ENCODE data around the gene DLG2.

Gene DLG2

GRCh38 chr11:84097186-84097585, 1530.0 kb downstream of the DLG2 start:
- H3K9ac ChIP-seq (ENCODE audit: low read length), result no peak overlapping the region
- no peaks in the 10 kb centered on the region for H3K36me3 ChIP-seq (ENCODE audit: insufficient read depth, low read length)
- H2AFZ ChIP-seq (ENCODE audit: low read length), result no peak overlapping the region
- H3K4me2 ChIP-seq (ENCODE audit: low read length), result no peak overlapping the region
- no peak overlapping the region for H3K4me3 ChIP-seq (ENCODE audit: low read depth, low read length, poor library complexity, severe bottlenecking)
- no peaks in the 10 kb centered on the region for H3K9me2 ChIP-seq (ENCODE audit: low read depth, low read length)
- no peaks in the 10 kb centered on the region for H3K27me3 ChIP-seq (ENCODE audit: insufficient read depth, low read length)
- TF ChIP-seq EZH2 (IDR thresholded peaks at IDR 0.05; ENCODE audit: borderline replicate concordance, low read length), result no peak
- no peak for TF ChIP-seq CTCF (IDR thresholded peaks at IDR 0.05; ENCODE audit: low read length)
- H3K27ac ChIP-seq (ENCODE audit: low read depth, low read length, poor library complexity, severe bottlenecking), result no peak overlapping the region
- H3F3A ChIP-seq (ENCODE audit: insufficient read depth, low read length), result no peaks in the 10 kb centered on the region
- H3K4me1 ChIP-seq (ENCODE audit: insufficient read depth, low read length, severe bottlenecking), result no peaks in the 10 kb centered on the region
- H3K79me2 ChIP-seq (ENCODE audit: insufficient read depth, low read length), result no peaks in the 10 kb centered on the region
- no peaks in the 10 kb centered on the region for H3K9me3 ChIP-seq (ENCODE audit: low read length)
- no peaks in the 10 kb centered on the region for H4K20me1 ChIP-seq (ENCODE audit: insufficient read depth, low read length)

- no peaks in the 10 kb centered on the region for H3K9me2 ChIP-seq (ENCODE audit: low read depth, low read length)
- H3K79me2 ChIP-seq (ENCODE audit: insufficient read depth, low read length), result no peaks in the 10 kb centered on the region
- no peak overlapping the region for H2AFZ ChIP-seq (ENCODE audit: low read length)
- H3K9ac ChIP-seq (ENCODE audit: low read length), result no peak overlapping the region
- H3K9me3 ChIP-seq (ENCODE audit: low read length), result no peaks in the 10 kb centered on the region
- H3K36me3 ChIP-seq (ENCODE audit: insufficient read depth, low read length), result no peaks in the 10 kb centered on the region
- H3K4me2 ChIP-seq (ENCODE audit: low read length), result no peak overlapping the region
- no peak for TF ChIP-seq EZH2 (IDR thresholded peaks at IDR 0.05; ENCODE audit: borderline replicate concordance, low read length)
- TF ChIP-seq CTCF (IDR thresholded peaks at IDR 0.05; ENCODE audit: low read length), result no peak
- no peak overlapping the region for H3K27ac ChIP-seq (ENCODE audit: low read depth, low read length, poor library complexity, severe bottlenecking)
- H3F3A ChIP-seq (ENCODE audit: insufficient read depth, low read length), result no peaks in the 10 kb centered on the region
- H3K4me1 ChIP-seq (ENCODE audit: insufficient read depth, low read length, severe bottlenecking), result no peaks in the 10 kb centered on the region
- H3K27me3 ChIP-seq (ENCODE audit: insufficient read depth, low read length), result no peaks in the 10 kb centered on the region
- H3K4me3 ChIP-seq (ENCODE audit: low read depth, low read length, poor library complexity, severe bottlenecking), result no peak overlapping the region
- no peaks in the 10 kb centered on the region for H4K20me1 ChIP-seq (ENCODE audit: insufficient read depth, low read length)
These were observed 1535.7 kb downstream of the DLG2 start for GRCh38 chr11:84091212-84091986.

- Histone ChIP-seq H3K4me1 (ENCODE audit: insufficient read depth, low read length, severe bottlenecking) (no peaks in the 10 kb centered on the region), H3K27ac (ENCODE audit: low read depth, low read length, poor library complexity, severe bottlenecking) (no peak overlapping the region), H3K4me2 (ENCODE audit: low read length) (no peak overlapping the region), H3K9ac (ENCODE audit: low read length) (no peak overlapping the region), H2AFZ (ENCODE audit: low read length) (no peak overlapping the region), H3K79me2 (ENCODE audit: insufficient read depth, low read length) (no peaks in the 10 kb centered on the region), H3K9me3 (ENCODE audit: low read length) (no peaks in the 10 kb centered on the region), H3K4me3 (ENCODE audit: low read depth, low read length, poor library complexity, severe bottlenecking) (no peak overlapping the region), H4K20me1 (ENCODE audit: insufficient read depth, low read length) (no peaks in the 10 kb centered on the region), H3F3A (ENCODE audit: insufficient read depth, low read length) (no peaks in the 10 kb centered on the region), H3K9me2 (ENCODE audit: low read depth, low read length) (no peaks in the 10 kb centered on the region), H3K36me3 (ENCODE audit: insufficient read depth, low read length) (no peaks in the 10 kb centered on the region), H3K27me3 (ENCODE audit: insufficient read depth, low read length) (no peaks in the 10 kb centered on the region)
- TF ChIP-seq EZH2 (IDR thresholded peaks at IDR 0.05; ENCODE audit: borderline replicate concordance, low read length), result no peak
These were observed 1537.8 kb downstream of the DLG2 start for GRCh38 chr11:84089072-84090057.

Data from OCI-LY1 (cell line).